Body of pancreas (tissue), 4 donors: ENCODE measurements around the gene AP4B1. TPM values are rescaled to one million over a fixed set of nuclear protein-coding genes. Genes with fewer than 3 reads are reported as not detected.

ENCODE experiments used
- ATAC-seq: fragments of 150-250 bp; one replicate; pipeline ENCODE4 v1.9.1; 2016
- DNase-seq, 4 donors: peaks; one replicate each; pipeline ENCODE4 v3.0.0-alpha.2; 2019
- H3K27ac ChIP-seq, 4 donors: fragments of 200-600 bp; sonication (generic); 1 replicate in 3 of 4; 2 replicates in 1 of 4; pipeline versions ENCODE4 v1.5.1 to v1.6.1; 2016 to 2019; ENCODE audit warnings: mild to moderate bottlenecking in 1 of 4, mixed read lengths in 1 of 4, moderate library complexity in 1 of 4
- H3K27me3 ChIP-seq, 2 donors: fragments of 200-600 bp; sonication (generic); one replicate each; pipeline ENCODE4 v1.6.0; 2016; ENCODE audit warnings: mild to moderate bottlenecking in 1 of 2
- H3K36me3 ChIP-seq, 2 donors: fragments of 200-600 bp; sonication (generic); replicated peaks in 1 of 2; 2 replicates each; pipeline ENCODE4 v1.5.1; 2016; ENCODE audit warnings: low read depth in 2 of 2; ENCODE audit not compliant: insufficient read depth in 1 of 2
- H3K4me1 ChIP-seq: fragments of 200-600 bp; sonication (generic); one replicate; pipeline ENCODE4 v1.6.0; 2016
- H3K4me3 ChIP-seq, 2 donors: fragments of 200-600 bp; sonication (generic); 1 replicate in 1 of 2; 2 replicates in 1 of 2; pipeline ENCODE4 v1.5.1; 2016 to 2019
- H3K9me3 ChIP-seq, 3 donors: fragments of 200-600 bp; sonication (generic); 1 replicate in 2 of 3; 2 replicates in 1 of 3; pipeline ENCODE4 v1.5.1; 2016
- CTCF ChIP-seq, 7 experiments: fragments of 450-650 bp in 4 of 7; fragments of 200-600 bp in 3 of 7; sonication (generic) in 3 of 7; IDR thresholded peaks; one replicate each; pipeline ENCODE4 v1.5.1; 2016 to 2019; ENCODE audit warnings: antibody characterized with exemption in 7 of 7
- POLR2A ChIP-seq, 3 donors: fragments of 450-650 bp; IDR thresholded peaks; one replicate each; pipeline ENCODE4 v1.6.1; 2016; ENCODE audit warnings: antibody characterized with exemption in 3 of 3, mild to moderate bottlenecking in 2 of 3
- WGBS, 2 donors: methylation state at CpG; one replicate each; pipeline ENCODE4 v1.1.5; 2017; 5-methylcytosine and 5-hydroxymethylcytosine counted together
- intact Hi-C: fragments of 100-400 bp; cut with DNase I; formaldehyde crosslinking; loops from one replicate; pipeline ENCODE4 v1.15.1; 2023
- total RNA-seq, 2 donors: library from RNA; depleted of rRNA; stranded (reverse); fragments of >200 nt; gene quantifications; one replicate each; pipeline ENCODE4 v1.1.0, GENCODE V29; 2016

The AP4B1 gene
- total RNA-seq, 2 donors from 2014 or later = 21.3 to 33.0 TPM

DNA sequence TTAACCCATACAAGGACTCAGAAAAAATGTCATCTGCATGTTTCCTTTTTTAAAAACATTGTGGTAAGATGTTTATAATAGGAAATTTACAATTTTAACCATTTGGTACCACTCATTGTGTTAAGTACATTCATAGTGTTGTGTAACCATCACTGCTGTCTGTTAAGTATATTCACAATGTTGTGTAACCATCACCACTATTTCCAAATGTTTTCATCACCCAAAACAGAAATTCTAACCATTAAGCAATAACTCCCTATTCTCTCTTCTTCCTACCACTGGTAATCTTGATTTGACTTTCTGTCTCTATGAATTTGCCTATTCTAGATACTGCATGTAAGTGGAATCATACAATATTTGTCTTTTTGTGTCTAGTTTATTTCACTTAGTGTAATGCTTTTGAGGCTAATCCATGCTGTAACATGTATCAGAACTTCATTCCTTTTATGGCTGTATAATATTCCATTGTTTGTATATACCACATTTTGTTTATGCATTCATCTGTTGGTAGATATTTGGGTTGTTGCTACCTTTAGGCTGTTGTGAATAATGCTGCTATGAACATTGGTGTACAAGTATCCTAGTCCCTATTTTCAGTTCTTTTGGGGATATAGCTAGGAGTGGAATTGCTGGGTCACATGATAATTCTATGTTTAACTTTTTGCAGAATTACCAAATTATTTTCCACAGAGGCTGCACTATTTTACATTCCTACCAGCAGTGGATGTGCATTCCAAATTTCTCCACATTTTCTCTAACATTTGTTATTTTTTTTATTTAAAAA lies 38.6 kb upstream of the AP4B1 start:
- no peaks in the 10 kb centered on the region for H3K9me3 ChIP-seq
- TF ChIP-seq CTCF (IDR thresholded peaks at IDR 0.05) = no peak
- no peak for TF ChIP-seq POLR2A (IDR thresholded peaks at IDR 0.05)
- ATAC-seq (no peak), DNase-seq (no peak)
- intact Hi-C loops = no loop called here
- no peak overlapping the region for H3K27ac ChIP-seq
- H3K4me1 ChIP-seq = peaks cover 37% of the 10 kb centered on the region
- no peaks in the 10 kb centered on the region for H3K27me3 ChIP-seq
- H3K4me3 ChIP-seq = no peak overlapping the region
- no peaks in the 10 kb centered on the region for H3K36me3 ChIP-seq

DNA sequence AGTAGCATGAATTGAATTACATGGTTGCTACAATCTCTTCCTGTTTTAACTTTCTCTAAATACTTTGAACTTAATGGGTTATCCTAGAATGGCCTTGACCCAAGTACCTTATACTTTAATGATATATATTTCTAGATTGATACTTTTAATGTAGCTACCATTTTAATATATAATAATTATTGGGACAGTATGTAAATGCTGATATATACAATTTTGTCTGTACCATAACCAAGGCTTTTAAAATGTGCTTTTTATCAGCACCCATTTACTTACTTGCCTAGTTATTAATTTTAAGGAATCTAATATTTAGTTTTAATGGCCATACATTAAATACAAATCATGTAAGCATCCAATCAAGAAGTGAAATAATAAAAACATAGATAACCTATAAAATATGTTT lies 37.9 kb upstream of the AP4B1 start:
- no peaks in the 10 kb centered on the region for H3K9me3 ChIP-seq
- DNase-seq = no peak
- no peaks in the 10 kb centered on the region for H3K36me3 ChIP-seq
- TF ChIP-seq POLR2A (IDR thresholded peaks at IDR 0.05) (no peak), CTCF (IDR thresholded peaks at IDR 0.05) (no peak)
- intact Hi-C loops = no loop called here
- H3K4me1 ChIP-seq = peaks cover 37% of the 10 kb centered on the region
- H3K27ac ChIP-seq = no peak overlapping the region
- no peak for ATAC-seq
- H3K27me3 ChIP-seq = no peaks in the 10 kb centered on the region
- H3K4me3 ChIP-seq = no peak overlapping the region

- no peaks in the 10 kb centered on the region for H3K9me3 ChIP-seq
- TF ChIP-seq POLR2A (IDR thresholded peaks at IDR 0.05) = no peak
- TF ChIP-seq CTCF (IDR thresholded peaks at IDR 0.05) = no peak
- WGBS, 2 donors = 50 to 76% methylated on average over 7 of the region's 7 CpGs
- DNase-seq (peak in 1 of 4 donors; percentile 13), ATAC-seq (no peak)
- H3K27me3 ChIP-seq = no peaks in the 10 kb centered on the region
- H3K27ac ChIP-seq = no peak overlapping the region
- H3K4me1 ChIP-seq = peaks cover 30% of the 10 kb centered on the region
- no peaks in the 10 kb centered on the region for H3K36me3 ChIP-seq
- intact Hi-C loops = no loop called here
- H3K4me3 ChIP-seq = no peak overlapping the region
Observed at GRCh38 chr1:113941245-113941559, 36.6 kb upstream of the AP4B1 start.

GRCh38 chr1:113940365-113941244 lies 36.0 kb upstream of the AP4B1 start:
- intact Hi-C loops = no loop called here
- TF ChIP-seq POLR2A (IDR thresholded peaks at IDR 0.05) (no peak), CTCF (IDR thresholded peaks at IDR 0.05) (no peak)
- no peak for DNase-seq
- no peak overlapping the region for H3K27ac ChIP-seq
- ATAC-seq = no peak
- WGBS, 2 donors = 74 to 91% methylated on average over 15 to 16 of the region's 16 CpGs
- no peaks in the 10 kb centered on the region for H3K9me3 ChIP-seq
- no peaks in the 10 kb centered on the region for H3K36me3 ChIP-seq
- H3K4me3 ChIP-seq = no peak overlapping the region
- peaks cover 26% of the 10 kb centered on the region for H3K4me1 ChIP-seq
- no peaks in the 10 kb centered on the region for H3K27me3 ChIP-seq
